Measurements from ENCODE around the gene NPHP4.
A peak's percentile ranks its signal among the peaks of the same experiment; 100 is the strongest.
"Not testable (repeated sequence)": the region's sequence is repeated elsewhere in the genome, so short reads cannot be mapped to it uniquely, and the experiment has no call there.

Gene NPHP4

GRCh38 chr1:5896706-5897660 lies 95.2 kb downstream of the NPHP4 start:
- H3K4me2 ChIP-seq (ENCODE audit: low read depth, low read length): no peak overlapping the region
- no peaks in the 10 kb centered on the region for H3K9me2 ChIP-seq (replicated peaks; ENCODE audit: insufficient read depth, low read length)
- DNase-seq: no peak
- no peaks in the 10 kb centered on the region for H3K9me3 ChIP-seq (replicated peaks; ENCODE audit: insufficient read depth, low read length)
- H3K4me1 ChIP-seq (ENCODE audit: low read length): no peaks in the 10 kb centered on the region
- H3K36me3 ChIP-seq (replicated peaks; ENCODE audit: insufficient read depth, low read length): no peaks in the 10 kb centered on the region
- no peak for TF ChIP-seq EZH2phosphoT487 (IDR thresholded peaks at IDR 0.05; ENCODE audit: low read length)
- no peak overlapping the region for H3K9ac ChIP-seq (ENCODE audit: low read length)
- H3K27me3 ChIP-seq (replicated peaks; ENCODE audit: insufficient read depth, low read length): no peaks in the 10 kb centered on the region
- H3K79me2 ChIP-seq (ENCODE audit: low read length): no peaks in the 10 kb centered on the region
- no peaks in the 10 kb centered on the region for H4K20me1 ChIP-seq (ENCODE audit: insufficient read depth, low read length)
- H3K4me3 ChIP-seq (ENCODE audit: low read length): no peak overlapping the region
- no peak overlapping the region for H3K27ac ChIP-seq (ENCODE audit: low read length)
- H3F3A ChIP-seq (ENCODE audit: insufficient read depth, low read length): no peaks in the 10 kb centered on the region
- H2AFZ ChIP-seq (ENCODE audit: low read length): no peak overlapping the region

- H3F3A ChIP-seq (ENCODE audit: insufficient read depth, low read length): no peaks in the 10 kb centered on the region
- no peak overlapping the region for H2AFZ ChIP-seq (ENCODE audit: low read length)
- no peaks in the 10 kb centered on the region for H3K27me3 ChIP-seq (replicated peaks; ENCODE audit: insufficient read depth, low read length)
- H3K27ac ChIP-seq (ENCODE audit: low read length): no peak overlapping the region
- no peaks in the 10 kb centered on the region for H3K9me3 ChIP-seq (replicated peaks; ENCODE audit: insufficient read depth, low read length)
- no peaks in the 10 kb centered on the region for H3K36me3 ChIP-seq (replicated peaks; ENCODE audit: insufficient read depth, low read length)
- no peaks in the 10 kb centered on the region for H3K79me2 ChIP-seq (ENCODE audit: low read length)
- H3K4me1 ChIP-seq (ENCODE audit: low read length): no peaks in the 10 kb centered on the region
- no peaks in the 10 kb centered on the region for H4K20me1 ChIP-seq (ENCODE audit: insufficient read depth, low read length)
- no peak overlapping the region for H3K4me3 ChIP-seq (ENCODE audit: low read length)
- no peak for DNase-seq
- H3K9ac ChIP-seq (ENCODE audit: low read length): no peak overlapping the region
- H3K4me2 ChIP-seq (ENCODE audit: low read depth, low read length): no peak overlapping the region
- H3K9me2 ChIP-seq (replicated peaks; ENCODE audit: insufficient read depth, low read length): no peaks in the 10 kb centered on the region
- TF ChIP-seq EZH2phosphoT487 (IDR thresholded peaks at IDR 0.05; ENCODE audit: low read length) (no peak), CTCF (IDR thresholded peaks at IDR 0.05; ENCODE audit: low read length) (no peak), EZH2 (optimal IDR thresholded peaks at IDR 0.05; ENCODE audit: low read depth, low read length) (no peak)
Measured at GRCh38 chr1:5895446-5896406, 96.5 kb downstream of the NPHP4 start.

DNA sequence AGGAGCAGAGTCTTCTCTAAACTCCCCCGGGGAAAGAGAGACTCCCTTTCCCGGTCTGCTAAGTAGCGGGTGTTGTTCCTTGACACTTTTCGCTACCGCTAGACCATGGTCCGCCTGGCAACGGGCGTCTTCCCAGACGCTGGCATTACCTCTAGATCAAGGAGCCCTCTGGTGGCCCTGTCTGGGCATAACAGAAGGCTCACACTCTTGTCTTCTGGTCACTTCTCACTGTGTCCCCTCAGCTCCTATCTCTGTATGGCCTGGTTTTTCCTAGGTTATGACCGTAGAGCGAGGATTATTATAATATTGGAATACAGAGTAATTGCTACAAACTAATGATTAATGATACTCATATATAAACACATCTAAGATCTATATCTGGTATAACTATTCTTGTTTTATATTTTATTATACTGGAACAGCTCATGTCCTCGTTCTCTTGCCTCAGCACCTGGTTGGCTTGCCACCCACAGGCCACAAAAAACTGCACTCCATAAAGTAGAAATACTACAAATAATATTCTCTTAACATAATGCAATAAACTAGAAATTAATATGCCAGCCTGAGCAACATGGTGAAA lies 98.4 kb downstream of the NPHP4 start:
- not testable (repeated sequence) for H3K36me3 ChIP-seq (replicated peaks; ENCODE audit: insufficient read depth, low read length); H3K4me1 ChIP-seq (ENCODE audit: low read length); H3K9ac ChIP-seq (ENCODE audit: low read length); H3K27me3 ChIP-seq (replicated peaks; ENCODE audit: insufficient read depth, low read length); H3K79me2 ChIP-seq (ENCODE audit: low read length); H3K9me2 ChIP-seq (replicated peaks; ENCODE audit: insufficient read depth, low read length); H3K4me2 ChIP-seq (ENCODE audit: low read depth, low read length); DNase-seq; H3K27ac ChIP-seq (ENCODE audit: low read length); H4K20me1 ChIP-seq (ENCODE audit: insufficient read depth, low read length); H3K9me3 ChIP-seq (replicated peaks; ENCODE audit: insufficient read depth, low read length); H3F3A ChIP-seq (ENCODE audit: insufficient read depth, low read length); H2AFZ ChIP-seq (ENCODE audit: low read length); H3K4me3 ChIP-seq (ENCODE audit: low read length)
- peak; percentile 15; the same call in 1 of the 2 replicates for TF ChIP-seq CTCF (IDR thresholded peaks at IDR 0.05; ENCODE audit: low read length)

Data from MM.1S (cell line).